Dermis blood vessel endothelial cell (primary cell): ENCODE measurements around the gene HSH2D. TPM values are rescaled to one million over a fixed set of nuclear protein-coding genes. Genes with fewer than 3 reads are reported as not detected.
"Not testable (repeated sequence)": the region's sequence is repeated elsewhere in the genome, so short reads cannot be mapped to it uniquely, and the experiment has no call there.

ENCODE experiments used
- DNase-seq: peaks from one replicate; pipeline ENCODE4 v3.0.0; 2010
- total RNA-seq: library from RNA; depleted of rRNA; stranded (reverse); fragments of >200 nt; gene quantifications from 2 replicates; pipeline ENCODE4 v1.2.3, GENCODE V29; 2014

Gene HSH2D
- total RNA-seq, 1 donor from 2014 or later: not detected

GRCh38 chr19:16159655-16160054, 16.2 kb downstream of the HSH2D start:
- no peak for DNase-seq

- no peak for DNase-seq
Observed at GRCh38 chr19:16160445-16160942, 17.0 kb downstream of the HSH2D start.

- DNase-seq: peak; percentile 46
Observed at GRCh38 chr19:16160943-16161560, 17.6 kb downstream of the HSH2D start.

GRCh38 chr19:16161840-16162239, 18.4 kb downstream of the HSH2D start:
- DNase-seq: peak; percentile 51

- DNase-seq: no peak
Observed at GRCh38 chr19:16164222-16164890, 20.9 kb downstream of the HSH2D start.

- DNase-seq: no peak
Observed at GRCh38 chr19:16166417-16166816, 22.9 kb downstream of the HSH2D start.

GRCh38 chr19:16167055-16167454, 23.6 kb downstream of the HSH2D start:
- DNase-seq: no peak

- no peak for DNase-seq
Observed at GRCh38 chr19:16168465-16169081, 25.1 kb downstream of the HSH2D start.

GRCh38 chr19:16170134-16170533, 26.6 kb downstream of the HSH2D start:
- DNase-seq: no peak

GRCh38 chr19:16175954-16176353, 32.5 kb downstream of the HSH2D start:
- DNase-seq: no peak

GRCh38 chr19:16178866-16179265, 35.4 kb downstream of the HSH2D start:
- DNase-seq: not testable (repeated sequence)

- DNase-seq: no peak
Observed at GRCh38 chr19:16180611-16181010, 37.1 kb downstream of the HSH2D start.

- DNase-seq: no peak
Observed at GRCh38 chr19:16184665-16185122, 41.2 kb downstream of the HSH2D start.

- peak; percentile 99 for DNase-seq
Observed at GRCh38 chr19:16185123-16185767, 41.8 kb downstream of the HSH2D start, which contains the start of gene FAM32A. Gene FAM32A (plus strand): TSS chr19:16185410. CDS start chr19:16185443, 33 bp downstream.

- peak; percentile 67 for DNase-seq
Observed at GRCh38 chr19:16185768-16186123, 42.3 kb downstream of the HSH2D start.

- DNase-seq: no peak
Observed at GRCh38 chr19:16188521-16188920, 45.0 kb downstream of the HSH2D start.

- peak; percentile 21 for DNase-seq
Observed at GRCh38 chr19:16190198-16190597, 46.7 kb downstream of the HSH2D start.

- DNase-seq: no peak
Observed at GRCh38 chr19:16190736-16191135, 47.3 kb downstream of the HSH2D start.

GRCh38 chr19:16191216-16191908, 47.9 kb downstream of the HSH2D start:
- DNase-seq: no peak

- no peak for DNase-seq
Observed at GRCh38 chr19:16193466-16193865, 50.0 kb downstream of the HSH2D start.

- peak; percentile 61 for DNase-seq
Observed at GRCh38 chr19:16197188-16197621, 53.7 kb downstream of the HSH2D start.

- peak; percentile 97 for DNase-seq
Observed at GRCh38 chr19:16197622-16198369, 54.3 kb downstream of the HSH2D start, which contains the start of gene AP1M1. Gene AP1M1 (plus strand): TSS chr19:16197911. CDS start chr19:16198027, 116 bp downstream.
